Smooth muscle cell (in vitro differentiated cells): Measurements from ENCODE around the gene TREML1. TPM values are rescaled to one million over a fixed set of nuclear protein-coding genes. Genes with fewer than 3 reads are reported as not detected.

Experiments
- DNase-seq: peaks from one replicate; lab custom pipeline; 2025; ENCODE audit not compliant: unreplicated experiment; lab: John Stamatoyannopoulos, UW
- H2AFZ ChIP-seq: fragments of 200-600 bp; sonication (generic); 2 replicates; pipeline ENCODE4 v1.6.0; 2016; ENCODE audit warnings: antibody characterized with exemption, low read depth, mild to moderate bottlenecking
- H3F3A ChIP-seq: fragments of 200-600 bp; sonication (generic); 2 replicates; pipeline ENCODE4 v1.6.0; 2017; ENCODE audit warnings: antibody characterized with exemption, low read depth
- H3K27ac ChIP-seq: fragments of 200-600 bp; sonication (generic); 2 replicates; pipeline ENCODE4 v1.5.1; 2016; ENCODE audit warnings: low read depth, mild to moderate bottlenecking
- H3K27me3 ChIP-seq: fragments of 200-600 bp; sonication (generic); 2 replicates; pipeline ENCODE4 v1.6.1; 2016; ENCODE audit warnings: low read depth, mild to moderate bottlenecking
- H3K36me3 ChIP-seq: fragments of 200-600 bp; sonication (generic); 2 replicates; pipeline ENCODE4 v1.5.1; 2016; ENCODE audit warnings: low read depth
- H3K4me1 ChIP-seq: fragments of 200-600 bp; sonication (generic); 2 replicates; pipeline ENCODE4 v1.5.1; 2016; ENCODE audit warnings: low read depth
- H3K4me2 ChIP-seq: fragments of 200-600 bp; sonication (generic); 2 replicates; pipeline ENCODE4 v1.6.0; 2016; ENCODE audit warnings: mild to moderate bottlenecking
- H3K4me3 ChIP-seq: fragments of 200-600 bp; sonication (generic); 2 replicates; pipeline ENCODE4 v1.5.1; 2016; ENCODE audit warnings: mild to moderate bottlenecking
- H3K79me2 ChIP-seq: fragments of 200-600 bp; sonication (generic); 2 replicates; pipeline ENCODE4 v1.6.0; 2016; ENCODE audit warnings: low read depth, mild to moderate bottlenecking
- H3K9ac ChIP-seq: fragments of 200-600 bp; sonication (generic); 2 replicates; pipeline ENCODE4 v1.6.0; 2016; ENCODE audit warnings: low read depth
- H3K9me3 ChIP-seq: fragments of 200-600 bp; sonication (generic); replicated peaks from 2 replicates; pipeline ENCODE4 v1.5.1; 2016; ENCODE audit warnings: low read depth
- H4K20me1 ChIP-seq: fragments of 200-600 bp; sonication (generic); 2 replicates; pipeline ENCODE4 v1.6.0; 2016; ENCODE audit warnings: low read depth
- CTCF ChIP-seq: fragments of 200-600 bp; sonication (generic); IDR thresholded peaks from 2 replicates; pipeline ENCODE4 v1.5.1; 2017; ENCODE audit warnings: borderline replicate concordance, mild to moderate bottlenecking, antibody characterized with exemption; ENCODE audit not compliant: insufficient read depth, poor library complexity, severe bottlenecking
- WGBS: methylation state at CpG from one replicate; pipeline ENCODE4 v1.1.7; 2016; ENCODE audit warnings: low lambda C conversion rate; 5-methylcytosine and 5-hydroxymethylcytosine counted together
- polyA plus RNA-seq: library from polyadenylated mRNA; unstranded; fragments of >200 nt; fragmentation: Nextera tagmentation; extraction: Ambion mirVana; gene quantifications from 2 replicates; pipeline ENCODE4 v1.2.1, GENCODE V29; 2016
- total RNA-seq: library from RNA; depleted of rRNA; stranded (reverse); fragments of >200 nt; gene quantifications from 2 replicates; pipeline ENCODE4 v1.2.3, GENCODE V29; 2014

Gene TREML1
- total and polyA plus RNA-seq, 2 experiments from 2014 or later, result not detected

GRCh38 chr6:41200296-41200900 lies 46.3 kb upstream of the TREML1 start:
- peaks cover 21% of the 10 kb centered on the region for H3K27me3 ChIP-seq
- no peak overlapping the region for H3K9ac ChIP-seq
- H3K4me3 ChIP-seq, result no peak overlapping the region
- WGBS, result 42% methylated on average over 2 of the region's 2 CpGs
- no peaks in the 10 kb centered on the region for H3F3A ChIP-seq
- peak overlapping the region; percentile 19 for H3K4me2 ChIP-seq
- peak overlapping the region; percentile 3 for H2AFZ ChIP-seq
- peak overlapping the region; percentile 43 for H3K27ac ChIP-seq
- no peak for TF ChIP-seq CTCF
- H3K4me1 ChIP-seq, result peaks cover 3% of the 10 kb centered on the region
- H4K20me1 ChIP-seq, result no peaks in the 10 kb centered on the region
- H3K9me3 ChIP-seq, result no peaks in the 10 kb centered on the region
- DNase-seq, result no peak
- H3K79me2 ChIP-seq, result no peaks in the 10 kb centered on the region
- no peaks in the 10 kb centered on the region for H3K36me3 ChIP-seq

- Histone ChIP-seq H3K4me2 (peak overlapping the region; percentile 19), H3K36me3 (no peaks in the 10 kb centered on the region), H3K27ac (peak overlapping the region; percentile 43), H2AFZ (peak overlapping the region; percentile 3), H3K9me3 (no peaks in the 10 kb centered on the region), H4K20me1 (no peaks in the 10 kb centered on the region), H3F3A (no peaks in the 10 kb centered on the region), H3K9ac (no peak overlapping the region), H3K4me3 (no peak overlapping the region), H3K27me3 (peaks cover 28% of the 10 kb centered on the region), H3K4me1 (peaks cover 3% of the 10 kb centered on the region), H3K79me2 (no peaks in the 10 kb centered on the region)
- TF ChIP-seq CTCF, result no peak
- DNase-seq, result no peak
- 75% methylated on average over 1 of the region's 1 CpG for WGBS
Observed at GRCh38 chr6:41199552-41200246, 45.6 kb upstream of the TREML1 start.

- peaks cover 42% of the 10 kb centered on the region for H3K27me3 ChIP-seq
- no peak overlapping the region for H2AFZ ChIP-seq
- DNase-seq, result no peak
- H3F3A ChIP-seq, result no peaks in the 10 kb centered on the region
- no peaks in the 10 kb centered on the region for H3K9me3 ChIP-seq
- no peaks in the 10 kb centered on the region for H3K79me2 ChIP-seq
- no peak overlapping the region for H3K9ac ChIP-seq
- H3K36me3 ChIP-seq, result no peaks in the 10 kb centered on the region
- no peak overlapping the region for H3K4me3 ChIP-seq
- H3K4me2 ChIP-seq, result no peak overlapping the region
- 98% methylated on average over 3 of the region's 3 CpGs for WGBS
- TF ChIP-seq CTCF, result no peak
- H3K27ac ChIP-seq, result no peak overlapping the region
- peaks cover 3% of the 10 kb centered on the region for H3K4me1 ChIP-seq
- H4K20me1 ChIP-seq, result no peaks in the 10 kb centered on the region
Observed at GRCh38 chr6:41197234-41197633, 43.1 kb upstream of the TREML1 start.
